Measurements from ENCODE around the gene KIAA1755.
A peak's percentile ranks its signal among the peaks of the same experiment; 100 is the strongest.

The KIAA1755 gene

DNA sequence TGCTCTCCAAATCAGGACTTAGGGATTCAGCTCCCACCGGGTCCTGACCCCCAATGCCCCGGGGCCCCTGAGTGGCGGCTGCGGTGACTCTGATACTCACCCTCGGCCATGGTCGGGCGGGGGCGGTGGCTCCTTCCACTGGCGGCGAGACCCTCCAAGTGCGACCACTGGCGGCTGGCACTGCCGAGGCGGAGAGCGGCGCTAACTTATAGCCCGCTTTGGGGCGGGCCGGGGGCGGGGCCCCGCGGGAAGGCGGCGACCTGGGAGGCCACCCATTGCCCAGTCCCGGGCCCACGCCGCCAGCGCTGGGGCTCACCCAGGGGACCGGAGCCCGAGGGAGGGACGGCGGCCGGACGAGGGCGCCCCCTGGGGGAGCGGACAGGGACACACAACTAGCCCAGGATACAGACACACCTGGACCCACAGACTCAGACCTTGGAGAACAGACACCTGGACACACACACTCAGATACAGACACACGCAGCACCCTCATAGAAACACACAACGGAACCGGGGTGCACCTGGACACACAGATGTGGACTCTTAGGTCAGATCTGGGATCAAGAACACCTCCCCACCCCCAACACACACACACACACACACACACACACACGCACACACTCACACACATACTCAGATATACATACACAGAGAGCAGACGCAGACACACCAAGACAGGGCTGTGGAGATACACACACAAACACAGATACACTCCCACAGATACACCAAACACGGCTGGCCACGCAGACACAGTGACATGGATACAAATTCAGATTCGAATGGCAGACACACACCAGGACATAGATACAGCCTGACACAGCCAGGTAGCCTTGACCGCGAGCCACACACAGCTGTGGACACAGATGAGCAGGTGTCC is 95.2 kb downstream of the KIAA1755 start, which contains the start of gene TGM2:
Gene TGM2 (minus strand): TSS at position 182 of the 877 bp plus-strand sequence. CDS start 72 bp downstream, at position 110.
- TF ChIP-seq, protein P1, sequence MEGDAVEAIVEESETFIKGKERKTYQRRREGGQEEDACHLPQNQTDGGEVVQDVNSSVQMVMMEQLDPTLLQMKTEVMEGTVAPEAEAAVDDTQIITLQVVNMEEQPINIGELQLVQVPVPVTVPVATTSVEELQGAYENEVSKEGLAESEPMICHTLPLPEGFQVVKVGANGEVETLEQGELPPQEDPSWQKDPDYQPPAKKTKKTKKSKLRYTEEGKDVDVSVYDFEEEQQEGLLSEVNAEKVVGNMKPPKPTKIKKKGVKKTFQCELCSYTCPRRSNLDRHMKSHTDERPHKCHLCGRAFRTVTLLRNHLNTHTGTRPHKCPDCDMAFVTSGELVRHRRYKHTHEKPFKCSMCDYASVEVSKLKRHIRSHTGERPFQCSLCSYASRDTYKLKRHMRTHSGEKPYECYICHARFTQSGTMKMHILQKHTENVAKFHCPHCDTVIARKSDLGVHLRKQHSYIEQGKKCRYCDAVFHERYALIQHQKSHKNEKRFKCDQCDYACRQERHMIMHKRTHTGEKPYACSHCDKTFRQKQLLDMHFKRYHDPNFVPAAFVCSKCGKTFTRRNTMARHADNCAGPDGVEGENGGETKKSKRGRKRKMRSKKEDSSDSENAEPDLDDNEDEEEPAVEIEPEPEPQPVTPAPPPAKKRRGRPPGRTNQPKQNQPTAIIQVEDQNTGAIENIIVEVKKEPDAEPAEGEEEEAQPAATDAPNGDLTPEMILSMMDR (conservative IDR thresholded peaks at IDR 0.05; ENCODE audit: control insufficient read depth, insufficient read depth, low read depth, low read length): peak; percentile 62
- DNase-seq (ENCODE audit: low read depth): peak; percentile 49
- peak within 1 kb of the TSS; percentile 45 for H3K4me3 ChIP-seq (ENCODE audit: control insufficient read depth, low read depth, low read length)

DNA sequence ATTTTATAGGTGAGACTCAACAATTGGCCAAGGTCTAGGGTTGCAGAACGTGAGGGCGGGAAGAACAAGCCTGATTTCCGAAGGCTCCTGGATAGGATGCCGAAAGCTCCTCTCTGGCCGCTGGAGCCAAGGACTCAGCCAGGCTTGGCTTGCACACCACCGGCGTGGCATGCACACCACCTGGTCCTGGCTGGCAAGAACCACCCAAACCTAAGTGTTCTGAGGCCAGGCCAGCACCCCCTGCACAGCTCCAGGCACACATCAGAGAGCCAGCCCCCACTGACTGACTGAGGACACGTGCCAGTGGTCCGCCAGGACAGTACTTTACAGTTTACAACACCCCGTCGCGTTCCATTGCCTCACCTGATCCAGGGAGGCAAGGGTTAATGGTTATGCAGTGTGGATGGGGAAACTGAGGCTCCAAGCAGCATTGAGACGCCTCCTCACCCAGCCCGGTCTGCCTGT is 95.9 kb downstream of the KIAA1755 start:
- H3K4me3 ChIP-seq (ENCODE audit: control insufficient read depth, low read depth, low read length): peak overlapping the region; percentile 45
- TF ChIP-seq, protein P1 (conservative IDR thresholded peaks at IDR 0.05; ENCODE audit: control insufficient read depth, insufficient read depth, low read depth, low read length): no peak
- DNase-seq (ENCODE audit: low read depth): no peak

DNA sequence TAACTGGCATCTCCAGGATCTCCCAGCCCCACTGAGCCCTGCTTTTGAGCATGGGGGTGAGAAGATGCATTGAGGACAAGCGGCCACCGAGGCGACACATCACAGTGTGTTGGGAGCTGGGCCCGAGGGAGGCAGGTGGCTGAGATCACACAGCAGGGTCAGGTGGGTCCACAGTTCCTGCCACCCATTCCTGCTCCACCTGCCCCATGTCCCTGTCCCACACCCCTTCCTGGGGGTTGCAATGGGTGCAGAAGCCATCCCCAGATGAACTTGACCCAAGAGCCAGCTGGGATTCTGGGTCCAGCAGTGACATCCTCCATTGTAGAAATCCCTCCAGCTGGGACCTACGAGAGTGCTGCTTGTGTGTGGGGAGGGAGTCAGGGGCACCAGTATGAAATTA is 96.5 kb downstream of the KIAA1755 start:
- H3K4me3 ChIP-seq (ENCODE audit: control insufficient read depth, low read depth, low read length): no peak overlapping the region
- DNase-seq (ENCODE audit: low read depth): no peak
- TF ChIP-seq, protein P1 (conservative IDR thresholded peaks at IDR 0.05; ENCODE audit: control insufficient read depth, insufficient read depth, low read depth, low read length): no peak

DNA sequence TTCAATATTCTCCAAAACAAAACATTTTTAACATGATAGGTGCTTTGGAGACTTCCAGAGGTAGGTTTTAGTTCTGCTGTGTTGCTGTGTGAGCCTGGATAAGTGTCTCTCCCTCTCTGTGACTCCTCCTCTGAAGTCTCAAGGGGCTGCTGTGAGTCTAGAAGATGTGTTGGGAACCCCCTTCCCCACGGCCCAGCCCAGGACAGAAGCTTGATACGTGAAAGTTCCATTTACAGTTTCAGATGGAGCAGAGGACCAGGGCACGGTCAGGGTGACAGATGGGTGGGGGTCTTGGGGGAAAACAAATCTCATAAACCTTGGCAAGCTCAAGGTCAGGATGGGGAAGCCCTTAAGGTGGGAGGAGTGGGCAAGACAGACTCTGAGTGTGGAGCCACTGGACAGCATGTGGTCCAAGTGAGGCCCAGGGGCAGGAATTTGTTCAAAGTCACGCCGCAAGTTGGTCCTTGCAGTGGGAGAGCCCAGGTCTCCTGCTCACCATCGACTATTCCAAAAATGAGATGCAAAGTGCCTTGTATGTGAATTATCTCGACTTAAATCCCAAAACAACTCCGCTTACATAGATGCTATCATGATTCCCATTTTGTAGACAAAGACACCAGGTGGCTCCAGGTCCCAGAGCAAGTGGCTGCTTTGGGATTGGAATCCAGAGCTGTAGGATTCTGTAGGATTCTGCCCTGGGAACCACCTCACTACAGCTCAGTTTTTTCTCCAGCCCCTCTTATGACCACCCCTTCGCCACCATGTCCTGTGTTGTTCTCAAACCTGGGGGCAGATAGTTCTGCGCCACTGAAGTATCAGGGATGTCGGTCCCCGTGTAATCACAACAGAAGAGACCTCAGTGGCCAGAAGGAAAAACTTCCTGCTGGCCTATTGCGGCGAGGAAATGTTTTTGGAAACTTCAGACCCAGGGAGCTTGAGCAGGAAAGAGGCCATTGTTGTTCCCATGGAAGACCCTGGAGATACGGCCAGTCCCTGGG is 97.4 kb downstream of the KIAA1755 start:
- TF ChIP-seq, protein P1 (conservative IDR thresholded peaks at IDR 0.05; ENCODE audit: control insufficient read depth, insufficient read depth, low read depth, low read length): no peak
- no peak for DNase-seq (ENCODE audit: low read depth)
- H3K4me3 ChIP-seq (ENCODE audit: control insufficient read depth, low read depth, low read length): no peak overlapping the region

DNA sequence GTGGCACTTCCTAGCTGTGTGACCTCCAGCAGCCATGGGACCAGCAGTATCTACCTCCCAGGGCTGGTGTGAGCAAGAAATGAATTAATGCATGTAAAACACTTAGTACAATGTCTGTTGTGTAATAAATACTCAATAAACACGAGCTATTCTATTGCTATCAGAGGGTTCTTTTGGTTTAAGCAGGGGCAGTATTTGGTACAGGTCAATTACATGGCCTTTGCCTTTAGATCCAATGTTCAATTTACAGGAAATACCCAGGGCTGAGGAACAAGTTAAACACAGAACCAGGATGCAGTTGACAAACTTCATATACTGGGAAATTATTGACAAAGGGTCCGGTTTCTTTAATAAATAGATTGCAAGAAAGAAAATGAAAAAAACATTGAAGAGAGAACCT is 98.4 kb downstream of the KIAA1755 start:
- TF ChIP-seq, protein P1 (conservative IDR thresholded peaks at IDR 0.05; ENCODE audit: control insufficient read depth, insufficient read depth, low read depth, low read length): no peak
- DNase-seq (ENCODE audit: low read depth): no peak
- no peak overlapping the region for H3K4me3 ChIP-seq (ENCODE audit: control insufficient read depth, low read depth, low read length)

DNA sequence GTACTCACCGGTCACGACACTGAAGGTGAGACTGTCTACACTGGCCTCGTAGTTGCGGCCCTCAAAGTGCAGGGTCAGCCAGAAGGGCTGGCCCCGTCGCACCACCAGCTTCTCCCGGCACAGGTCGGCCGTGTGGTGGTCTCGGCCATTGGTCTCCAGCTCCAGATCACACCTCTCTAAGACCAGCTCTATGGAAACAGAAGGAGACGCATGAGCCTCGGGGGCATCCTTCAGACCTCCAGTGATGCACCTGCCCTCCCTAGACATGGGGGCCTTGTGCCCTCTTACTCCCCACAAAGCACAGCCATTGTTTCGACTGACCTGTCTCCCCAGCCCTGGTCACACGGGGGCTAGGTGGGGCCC is 99.1 kb downstream of the KIAA1755 start:
- TF ChIP-seq, protein P1 (conservative IDR thresholded peaks at IDR 0.05; ENCODE audit: control insufficient read depth, insufficient read depth, low read depth, low read length): no peak
- no peak for DNase-seq (ENCODE audit: low read depth)
- H3K4me3 ChIP-seq (ENCODE audit: control insufficient read depth, low read depth, low read length): no peak overlapping the region
